IPS DF 19.7 (cell line): ENCODE results near the gene EIF4G1.
"Not testable (repeated sequence)": the region's sequence is repeated elsewhere in the genome, so short reads cannot be mapped to it uniquely, and the experiment has no call there.

Experiments
- DNase-seq: peaks from one replicate; pipeline ENCODE4 v3.0.0-alpha.2; 2013; ENCODE audit warnings: low read depth, low spot score

The EIF4G1 gene

GRCh38 chr3:184335661-184336546, 21.5 kb downstream of the EIF4G1 start:
- peak; percentile 25 for DNase-seq

DNA sequence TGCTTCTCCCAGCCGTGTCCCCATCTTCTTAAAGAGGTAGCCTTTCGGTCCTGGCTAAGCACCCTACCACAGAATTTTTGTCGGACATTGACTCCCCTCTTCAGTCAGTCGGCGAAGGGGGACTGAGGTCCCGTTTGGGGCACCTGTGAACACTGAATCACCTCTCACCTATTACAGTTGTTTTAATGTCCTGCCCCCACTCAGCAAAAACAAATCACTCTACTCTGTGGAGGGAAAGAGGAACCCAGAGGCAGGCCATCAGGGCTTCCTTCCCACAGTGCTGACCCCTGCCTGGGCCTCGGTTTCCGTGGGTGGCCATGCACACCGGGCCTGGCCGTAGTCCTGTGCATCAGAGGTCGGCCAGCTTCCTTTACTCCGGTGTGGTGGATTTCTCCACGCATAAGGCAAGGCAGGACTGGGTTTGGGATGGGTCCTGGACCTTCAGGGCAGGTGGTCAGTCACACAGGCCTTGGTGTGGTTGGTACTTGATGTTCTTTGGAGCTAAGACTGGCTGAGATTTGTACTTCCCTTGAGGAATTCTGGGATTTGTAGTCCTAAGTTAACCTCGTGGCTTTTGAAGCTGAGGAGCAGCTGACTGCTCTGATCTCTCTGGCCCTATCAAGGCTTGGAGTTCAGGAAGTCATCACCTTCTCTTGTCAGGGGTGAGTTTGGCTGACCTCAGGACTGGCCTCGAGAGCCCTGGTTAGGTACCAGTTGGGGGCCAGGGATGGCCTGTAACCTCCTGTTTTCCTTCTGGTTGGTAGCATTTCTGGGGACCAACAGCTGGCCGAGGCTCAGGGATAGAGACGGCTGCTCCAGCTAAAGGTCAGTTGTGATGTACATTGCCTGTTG, 22.4 kb downstream of the EIF4G1 start:
- DNase-seq, result peak; percentile 38

- no peak for DNase-seq
Measured at GRCh38 chr3:184337399-184337714, 23.0 kb downstream of the EIF4G1 start, which contains the start of gene FAM131A. TSS of gene FAM131A (plus strand) at chr3:184337600. CDS start at chr3:184337631, 31 bp downstream.

DNA sequence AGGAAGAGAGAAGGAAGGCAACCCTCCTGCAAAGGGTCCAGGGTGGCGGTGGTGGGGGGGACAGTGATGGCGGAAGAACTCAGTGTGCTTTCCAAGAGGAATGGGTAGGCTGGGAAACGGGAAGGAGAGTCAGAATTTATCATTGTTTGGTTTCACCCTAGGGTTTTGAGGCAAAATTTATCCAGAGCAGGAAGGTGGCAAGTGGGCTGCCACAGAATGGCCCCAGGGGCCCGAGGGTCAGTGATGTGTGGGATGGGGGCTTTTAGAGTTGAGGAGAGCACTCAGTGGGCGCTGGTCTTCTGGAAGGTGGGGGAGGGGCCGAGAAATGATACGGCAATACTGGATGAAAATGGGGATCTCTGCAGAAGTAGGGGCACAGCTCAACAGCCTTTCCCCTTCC, 23.6 kb downstream of the EIF4G1 start:
- no peak for DNase-seq

DNA sequence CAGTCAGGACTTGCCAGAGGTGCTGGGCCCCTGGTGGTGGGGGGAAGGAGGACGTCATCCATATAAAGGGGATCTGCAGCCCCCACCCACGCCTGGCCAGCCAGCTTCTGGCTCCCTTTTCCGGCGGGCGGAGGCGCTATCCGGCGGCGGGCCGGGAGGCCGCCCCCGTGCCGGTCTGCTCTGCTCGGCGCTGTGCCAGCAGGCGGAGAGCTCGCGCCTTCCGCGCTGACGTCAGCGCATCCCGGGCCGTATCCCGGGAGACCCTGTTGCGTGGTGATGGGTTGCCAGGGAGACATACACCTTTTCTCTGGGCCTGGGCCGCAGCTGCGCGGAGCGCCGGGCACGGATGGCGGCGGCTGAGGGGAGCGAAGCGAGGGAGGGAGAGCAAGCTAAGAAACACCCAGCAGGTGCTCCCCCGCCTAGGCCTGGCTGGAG, 24.1 kb downstream of the EIF4G1 start:
- no peak for DNase-seq

DNA sequence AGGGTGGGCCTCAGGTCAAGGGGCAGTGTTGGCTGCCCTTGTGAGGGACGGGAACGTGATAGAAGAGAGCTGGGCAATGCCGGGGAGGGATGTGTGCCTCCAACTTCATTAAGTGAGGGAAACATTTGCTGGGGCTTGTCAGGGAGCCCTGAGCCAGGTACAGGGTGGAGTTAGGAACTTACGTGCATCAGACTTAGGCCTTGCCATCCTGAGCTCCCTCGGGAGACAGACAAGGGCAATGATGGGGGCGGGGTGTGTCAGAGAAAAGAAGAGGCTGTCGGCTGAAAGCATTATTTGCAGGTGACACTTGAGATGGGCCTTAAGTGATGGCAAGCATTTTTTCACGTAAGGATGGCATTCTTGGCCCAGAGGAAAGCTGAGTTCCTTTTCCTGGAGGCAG, 24.6 kb downstream of the EIF4G1 start:
- no peak for DNase-seq

- not testable (repeated sequence) for DNase-seq
Measured at GRCh38 chr3:184339451-184340135, 25.2 kb downstream of the EIF4G1 start.

- no peak for DNase-seq
Measured at GRCh38 chr3:184341925-184342324, 27.5 kb downstream of the EIF4G1 start.

DNA sequence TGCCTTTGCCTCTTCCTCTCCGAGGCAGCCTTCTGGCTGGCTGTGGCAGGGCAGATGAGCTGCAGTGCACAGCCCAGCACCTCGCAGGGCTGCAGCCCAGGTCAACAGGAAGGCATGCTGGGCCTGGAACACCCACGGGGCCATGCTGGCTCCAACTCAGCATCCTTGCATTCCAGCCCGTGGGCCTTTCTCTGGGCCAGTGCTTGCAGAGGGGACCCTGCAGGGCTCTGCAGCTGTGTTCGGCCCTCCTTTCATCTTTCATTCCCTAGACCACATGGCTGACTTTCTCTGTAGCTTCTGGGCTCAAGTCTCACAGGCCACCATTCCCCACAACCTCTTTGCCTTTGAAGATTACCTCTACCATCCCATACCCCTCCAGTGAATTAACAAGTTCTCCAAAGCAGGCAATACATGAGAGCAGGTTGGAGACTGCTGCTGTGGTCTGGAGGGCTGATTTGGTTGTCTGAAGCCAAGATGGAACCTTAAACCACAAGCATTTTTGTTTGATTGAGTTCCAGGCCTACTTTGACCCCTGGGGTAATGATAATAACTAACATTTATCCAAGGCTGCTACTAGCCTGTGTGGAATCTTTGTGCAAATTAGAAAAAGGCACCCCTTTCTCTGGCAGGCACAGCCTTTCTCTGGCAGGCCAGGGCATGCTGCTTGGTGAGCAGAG, 28.9 kb downstream of the EIF4G1 start:
- DNase-seq, result no peak

DNA sequence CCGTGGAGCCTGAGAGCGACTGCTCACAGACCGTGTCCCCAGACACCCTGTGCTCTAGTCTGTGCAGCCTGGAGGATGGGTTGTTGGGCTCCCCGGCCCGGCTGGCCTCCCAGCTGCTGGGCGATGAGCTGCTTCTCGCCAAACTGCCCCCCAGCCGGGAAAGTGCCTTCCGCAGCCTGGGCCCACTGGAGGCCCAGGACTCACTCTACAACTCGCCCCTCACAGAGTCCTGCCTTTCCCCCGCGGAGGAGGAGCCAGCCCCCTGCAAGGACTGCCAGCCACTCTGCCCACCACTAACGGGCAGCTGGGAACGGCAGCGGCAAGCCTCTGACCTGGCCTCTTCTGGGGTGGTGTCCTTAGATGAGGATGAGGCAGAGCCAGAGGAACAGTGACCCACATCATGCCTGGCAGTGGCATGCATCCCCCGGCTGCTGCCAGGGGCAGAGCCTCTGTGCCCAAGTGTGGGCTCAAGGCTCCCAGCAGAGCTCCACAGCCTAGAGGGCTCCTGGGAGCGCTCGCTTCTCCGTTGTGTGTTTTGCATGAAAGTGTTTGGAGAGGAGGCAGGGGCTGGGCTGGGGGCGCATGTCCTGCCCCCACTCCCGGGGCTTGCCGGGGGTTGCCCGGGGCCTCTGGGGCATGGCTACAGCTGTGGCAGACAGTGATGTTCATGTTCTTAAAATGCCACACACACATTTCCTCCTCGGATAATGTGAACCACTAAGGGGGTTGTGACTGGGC, 30.3 kb downstream of the EIF4G1 start:
- DNase-seq, result no peak

GRCh38 chr3:184345317-184346144, 31.1 kb downstream of the EIF4G1 start:
- DNase-seq, result no peak

DNA sequence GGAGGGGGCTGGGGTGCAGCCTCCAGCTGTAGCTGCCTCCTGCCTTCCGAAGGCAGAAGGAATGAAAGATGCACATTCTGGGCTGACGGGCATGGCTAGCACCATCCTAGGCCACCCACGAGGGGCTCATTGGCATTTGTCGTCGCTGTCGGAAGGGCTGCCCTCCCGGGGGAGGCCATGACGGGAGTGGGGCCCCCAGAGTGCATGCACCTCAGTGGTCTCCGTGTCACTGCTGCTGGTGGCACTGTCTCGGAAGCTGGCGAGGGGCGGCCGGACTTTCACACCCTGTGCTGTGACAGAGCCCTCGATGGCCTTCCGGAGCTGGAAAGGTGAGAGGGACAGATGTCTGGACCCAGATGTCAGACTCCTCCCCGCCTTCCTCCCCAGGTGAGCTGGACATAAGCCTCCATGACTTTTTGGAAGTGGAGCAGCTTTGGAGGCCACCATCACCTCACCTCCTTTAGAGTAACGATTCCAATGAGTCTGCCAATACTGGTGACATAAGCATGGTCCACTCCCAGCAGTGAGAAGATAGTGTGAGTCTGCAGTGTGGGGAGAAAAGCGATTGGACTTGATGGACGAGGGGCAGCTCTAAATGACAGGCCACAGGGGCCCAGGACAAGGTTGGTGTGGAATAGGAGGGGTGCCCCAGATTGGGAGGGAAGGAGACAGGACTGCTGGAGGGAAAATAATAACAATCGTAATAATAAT, 32.2 kb downstream of the EIF4G1 start:
- DNase-seq, result no peak

DNA sequence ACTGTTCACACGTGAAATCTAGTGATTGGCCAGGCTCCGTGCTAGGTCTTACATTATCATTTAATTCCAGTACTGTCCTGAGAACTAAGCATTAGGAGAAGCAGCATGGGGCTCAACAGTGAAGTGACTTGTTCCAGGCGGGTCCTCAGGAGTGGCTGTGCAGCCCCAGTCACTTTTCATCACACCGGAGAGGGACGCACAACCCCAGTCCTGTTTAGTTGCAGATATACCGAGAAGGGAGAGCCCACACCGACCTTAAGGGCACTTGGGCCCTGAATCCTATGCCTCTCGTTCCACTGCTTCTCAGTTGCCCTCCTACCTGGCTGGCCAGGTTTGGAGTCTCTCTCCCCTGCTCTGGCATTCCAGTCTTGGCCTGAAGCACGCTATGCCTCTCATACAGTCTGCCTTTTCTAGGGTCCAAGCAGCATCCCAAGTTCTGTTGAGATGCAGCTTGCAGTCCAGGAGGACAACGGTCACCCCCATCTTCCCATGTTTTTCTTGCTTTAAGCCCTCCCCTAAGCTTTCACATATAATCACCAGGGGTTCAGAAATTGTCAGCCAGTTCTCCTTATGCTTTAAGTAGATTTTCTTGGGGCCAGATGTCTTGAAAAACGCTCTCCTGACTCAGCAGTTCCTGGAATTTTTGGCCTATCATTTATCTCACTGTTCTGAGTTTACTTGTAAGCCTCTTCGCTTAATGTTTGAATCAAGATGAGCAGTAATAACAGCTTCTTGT, 33.1 kb downstream of the EIF4G1 start:
- no peak for DNase-seq

DNA sequence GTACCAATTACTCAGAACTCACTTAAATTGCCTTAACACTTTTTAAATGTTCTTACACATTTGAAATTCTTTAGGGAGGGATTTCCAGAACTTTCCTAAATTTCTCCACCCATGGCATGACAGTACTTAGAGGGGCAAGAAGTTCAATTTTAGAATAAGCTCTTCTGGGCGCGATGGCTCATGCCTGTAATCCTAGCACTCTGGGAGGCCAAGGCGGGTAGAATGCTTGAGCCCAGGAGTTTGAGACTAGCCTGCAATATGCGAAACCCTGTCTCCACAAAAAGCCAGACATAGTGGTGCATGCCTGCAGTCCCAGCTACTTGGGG, 33.6 kb downstream of the EIF4G1 start:
- no peak for DNase-seq

- DNase-seq, result no peak
Measured at GRCh38 chr3:184349563-184350470, 35.4 kb downstream of the EIF4G1 start.

DNA sequence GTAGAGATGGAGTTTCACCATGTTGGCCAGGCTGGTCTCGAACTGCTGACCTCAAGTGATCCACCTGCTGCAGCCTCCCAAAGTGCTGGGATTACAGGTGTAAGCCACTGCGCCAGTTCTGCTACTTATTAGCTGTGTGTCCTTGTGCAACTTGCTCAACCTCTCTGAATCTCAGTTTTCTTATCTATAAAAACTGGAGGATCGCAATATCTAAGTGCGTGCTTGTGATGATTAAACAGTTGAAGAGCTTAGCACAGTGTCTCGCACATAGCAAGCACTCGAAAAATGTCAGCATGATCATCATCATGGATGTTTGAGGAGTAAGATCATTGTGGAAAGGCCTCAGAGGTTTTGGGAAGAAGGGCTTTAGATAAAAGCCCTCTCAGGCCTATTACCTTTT, 36.2 kb downstream of the EIF4G1 start:
- DNase-seq, result no peak

- DNase-seq, result no peak
Measured at GRCh38 chr3:184351511-184352148, 37.2 kb downstream of the EIF4G1 start.
